ENCODE results near the gene GFOD2.

GRCh38 chr16:67678354-67679023, 40.6 kb downstream of the GFOD2 start:
- no peak for TF ChIP-seq CTCF (conservative IDR thresholded peaks at IDR 0.05; ENCODE audit: low read length)
- TF ChIP-seq EZH2phosphoT487 (IDR thresholded peaks at IDR 0.05; ENCODE audit: borderline replicate concordance): no peak

All from Loucy (cell line).